GM10248 (cell line): Measurements from ENCODE around the gene WNT6.
A peak's percentile ranks its signal among the peaks of the same experiment; 100 is the strongest.

ENCODE experiments used
- CTCF ChIA-PET: fragments of 300-600 bp; sonication (Branson Sonifier 250); formaldehyde crosslinking; extraction: SDS; loops from one replicate; lab custom pipeline; 2021; ENCODE audit warnings: antibody characterized with exemption; lab: Yijun Ruan, JAX
- POLR2A ChIA-PET: fragments of 350-650 bp; sonication (Branson Sonifier 250); formaldehyde crosslinking; extraction: SDS; loops from one replicate; lab custom pipeline; 2020; ENCODE audit warnings: antibody characterized with exemption; lab: Yijun Ruan, JAX
- DNase-seq: peaks from one replicate; pipeline ENCODE4 v3.0.0; 2012; ENCODE audit errors: extremely low spot score
- TF ChIP-seq, protein P1 (sequence below): IDR thresholded peaks from 2 replicates; pipeline ENCODE4 v1.5.1; 2012; ENCODE audit warnings: mild to moderate bottlenecking, low read depth; ENCODE audit errors: extremely low read depth, missing control alignments, control extremely low read depth

WNT6 gene

DNA sequence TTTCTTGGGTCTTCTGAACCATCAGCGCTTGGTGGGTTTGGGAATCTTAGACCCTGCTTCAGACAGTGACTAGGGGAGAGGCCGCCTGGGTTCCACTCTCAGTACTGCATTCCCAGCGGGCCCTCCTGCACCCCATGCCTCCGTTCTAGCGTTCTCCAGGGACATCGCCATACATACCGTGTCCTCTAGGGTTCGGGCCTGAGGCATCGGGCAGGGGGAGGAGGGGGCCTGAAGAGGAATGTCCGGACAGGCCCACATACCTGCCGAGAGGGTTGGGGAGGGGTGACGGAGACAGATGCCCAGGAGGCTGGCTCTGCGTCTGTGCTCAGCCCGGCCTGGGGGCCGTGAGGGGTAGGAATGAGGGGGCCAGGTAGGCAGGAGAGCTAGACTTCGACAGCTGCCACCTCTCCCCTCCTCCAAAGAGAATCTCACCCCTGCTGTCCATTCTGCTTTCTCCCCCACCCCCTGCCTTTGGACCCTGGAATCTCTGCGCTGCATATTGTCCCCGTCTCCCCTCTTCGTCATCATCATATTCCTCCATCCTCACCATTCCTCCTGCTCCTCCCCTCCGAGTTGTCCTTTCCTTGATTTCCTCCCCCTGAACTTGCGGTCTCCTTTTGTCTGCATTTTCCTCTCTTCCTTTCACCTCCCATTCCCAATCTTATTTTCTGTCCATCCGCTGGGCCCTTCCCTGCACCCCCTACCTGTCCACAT is 13.2 kb downstream of the WNT6 start:
- CTCF ChIA-PET = interaction anchor here (0.7 to 23.0 kb wide), 5 partner anchors 9 to 26 kb away, joined by 3 to 916 read pairs (median 4); no protein-coding TSS in a partner anchor
- POLR2A ChIA-PET = no interaction called here
- TF ChIP-seq, protein P1, sequence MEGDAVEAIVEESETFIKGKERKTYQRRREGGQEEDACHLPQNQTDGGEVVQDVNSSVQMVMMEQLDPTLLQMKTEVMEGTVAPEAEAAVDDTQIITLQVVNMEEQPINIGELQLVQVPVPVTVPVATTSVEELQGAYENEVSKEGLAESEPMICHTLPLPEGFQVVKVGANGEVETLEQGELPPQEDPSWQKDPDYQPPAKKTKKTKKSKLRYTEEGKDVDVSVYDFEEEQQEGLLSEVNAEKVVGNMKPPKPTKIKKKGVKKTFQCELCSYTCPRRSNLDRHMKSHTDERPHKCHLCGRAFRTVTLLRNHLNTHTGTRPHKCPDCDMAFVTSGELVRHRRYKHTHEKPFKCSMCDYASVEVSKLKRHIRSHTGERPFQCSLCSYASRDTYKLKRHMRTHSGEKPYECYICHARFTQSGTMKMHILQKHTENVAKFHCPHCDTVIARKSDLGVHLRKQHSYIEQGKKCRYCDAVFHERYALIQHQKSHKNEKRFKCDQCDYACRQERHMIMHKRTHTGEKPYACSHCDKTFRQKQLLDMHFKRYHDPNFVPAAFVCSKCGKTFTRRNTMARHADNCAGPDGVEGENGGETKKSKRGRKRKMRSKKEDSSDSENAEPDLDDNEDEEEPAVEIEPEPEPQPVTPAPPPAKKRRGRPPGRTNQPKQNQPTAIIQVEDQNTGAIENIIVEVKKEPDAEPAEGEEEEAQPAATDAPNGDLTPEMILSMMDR = no peak
- no peak for DNase-seq

DNA sequence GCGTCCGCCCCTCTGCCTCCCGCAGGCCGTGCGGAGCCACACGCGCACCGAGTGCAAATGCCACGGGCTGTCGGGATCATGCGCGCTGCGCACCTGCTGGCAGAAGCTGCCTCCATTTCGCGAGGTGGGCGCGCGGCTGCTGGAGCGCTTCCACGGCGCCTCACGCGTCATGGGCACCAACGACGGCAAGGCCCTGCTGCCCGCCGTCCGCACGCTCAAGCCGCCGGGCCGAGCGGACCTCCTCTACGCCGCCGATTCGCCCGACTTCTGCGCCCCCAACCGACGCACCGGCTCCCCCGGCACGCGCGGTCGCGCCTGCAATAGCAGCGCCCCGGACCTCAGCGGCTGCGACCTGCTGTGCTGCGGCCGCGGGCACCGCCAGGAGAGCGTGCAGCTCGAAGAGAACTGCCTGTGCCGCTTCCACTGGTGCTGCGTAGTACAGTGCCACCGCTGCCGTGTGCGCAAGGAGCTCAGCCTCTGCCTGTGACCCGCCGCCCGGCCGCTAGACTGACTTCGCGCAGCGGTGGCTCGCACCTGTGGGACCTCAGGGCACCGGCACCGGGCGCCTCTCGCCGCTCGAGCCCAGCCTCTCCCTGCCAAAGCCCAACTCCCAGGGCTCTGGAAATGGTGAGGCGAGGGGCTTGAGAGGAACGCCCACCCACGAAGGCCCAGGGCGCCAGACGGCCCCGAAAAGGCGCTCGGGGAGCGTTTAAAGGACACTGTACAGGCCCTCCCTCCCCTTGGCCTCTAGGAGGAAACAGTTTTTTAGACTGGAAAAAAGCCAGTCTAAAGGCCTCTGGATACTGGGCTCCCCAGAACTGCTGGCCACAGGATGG is 14.0 kb downstream of the WNT6 start:
- ChIA-PET CTCF (interaction anchor here (0.7 to 23.0 kb wide), 4 partner anchors 11 to 25 kb away, joined by 3 to 916 read pairs (median 70); no protein-coding TSS in a partner anchor), POLR2A (no interaction called here)
- TF ChIP-seq, protein P1 = no peak
- DNase-seq = no peak

DNA sequence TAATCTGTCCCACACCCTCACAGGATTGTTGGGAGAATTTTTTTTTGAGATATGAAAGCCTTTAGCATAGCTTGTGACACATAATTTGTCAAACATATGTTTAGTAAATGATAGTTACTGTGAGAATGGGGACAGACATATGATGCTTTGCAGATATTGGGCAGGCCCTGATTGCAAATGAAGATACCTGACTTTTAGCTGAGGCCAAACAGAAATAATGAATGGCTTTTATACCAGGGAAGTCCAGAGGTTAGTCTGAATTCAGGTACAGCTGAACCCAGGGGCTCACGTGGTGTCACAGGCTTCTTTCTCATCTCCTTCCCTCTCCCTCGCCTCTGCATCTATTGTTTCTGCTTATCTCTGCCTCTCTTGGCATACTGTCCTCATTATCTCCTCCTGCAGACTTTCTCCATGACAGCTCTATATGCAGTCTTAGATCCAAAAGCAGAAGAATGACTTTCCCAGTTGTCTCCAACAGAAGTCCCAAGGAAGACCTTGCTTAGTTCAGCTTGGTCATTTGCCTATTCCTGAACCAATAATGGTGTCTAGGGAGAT is 16.2 kb downstream of the WNT6 start:
- POLR2A ChIA-PET = interaction anchor here (0.7 to 2.3 kb wide), 2 partner anchors 21 to 22 kb away, joined by 3 to 11 read pairs; no protein-coding TSS in a partner anchor
- TF ChIP-seq, protein P1 = no peak
- DNase-seq = no peak
- CTCF ChIA-PET = interaction anchor here (0.6 to 23.0 kb wide), 38 partner anchors 11 to 304 kb away, joined by 3 to 916 read pairs (median 6); partner anchors contain the start of genes CDK5R2 and WNT6

DNA sequence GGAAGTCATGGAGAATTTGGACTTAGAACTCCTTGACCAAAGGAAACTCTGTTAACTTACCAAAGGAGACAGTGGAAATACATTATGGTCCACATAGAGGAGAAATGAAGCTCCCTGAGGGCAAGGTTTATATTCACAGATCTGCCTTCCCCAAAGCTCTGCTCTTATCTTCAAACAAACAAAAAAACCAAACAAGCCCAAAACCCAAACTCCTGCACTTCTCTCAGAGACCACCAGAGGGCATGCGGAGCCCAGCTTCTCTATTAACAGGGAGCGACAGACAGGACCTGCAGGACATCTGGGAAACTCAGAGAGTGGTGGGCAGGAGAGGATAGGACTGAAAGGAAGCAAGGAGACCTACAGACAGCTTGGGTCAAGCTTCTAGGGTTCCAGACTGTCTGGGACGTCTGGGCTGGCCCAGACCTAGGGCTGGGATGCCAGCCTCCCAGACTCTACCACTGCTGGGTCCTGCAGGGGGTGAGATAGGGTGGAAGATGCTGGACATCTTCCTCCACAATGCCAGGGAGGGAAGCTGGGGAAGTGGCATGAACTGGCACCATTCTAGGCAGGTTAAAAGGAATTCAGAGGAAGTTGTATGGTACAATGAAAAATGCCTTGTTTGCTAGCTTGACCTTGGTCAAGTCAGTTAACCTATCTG is 17.1 kb downstream of the WNT6 start:
- CTCF ChIA-PET = interaction anchor here (0.6 to 23.0 kb wide), 48 partner anchors 8 to 423 kb away, joined by 3 to 916 read pairs (median 4); partner anchors contain the start of genes CDK5R2 and WNT6
- peak; percentile 69 for DNase-seq
- TF ChIP-seq, protein P1 = peak; percentile 95
- POLR2A ChIA-PET = interaction anchor here (0.7 to 2.3 kb wide), 2 partner anchors 20 to 21 kb away, joined by 3 to 11 read pairs; no protein-coding TSS in a partner anchor

DNA sequence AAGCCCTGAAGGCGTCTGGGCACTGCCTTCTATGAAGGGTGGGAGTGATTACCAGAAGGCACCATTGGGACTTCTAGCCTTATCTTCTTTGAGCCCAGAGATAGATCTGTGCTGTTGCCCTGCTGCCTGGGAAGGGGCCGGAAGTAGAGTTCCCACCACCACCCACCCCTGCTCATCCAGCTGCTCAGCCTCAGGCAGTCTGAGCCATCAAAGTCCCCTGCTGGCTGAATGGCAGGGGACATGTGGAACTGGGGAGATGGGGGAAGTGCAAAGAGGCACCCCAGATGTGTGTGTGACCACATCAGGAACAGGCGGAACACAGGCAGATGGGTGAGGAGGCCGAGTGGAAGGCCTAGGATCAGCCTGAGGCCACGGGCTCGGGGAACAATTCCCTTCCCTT is 17.7 kb downstream of the WNT6 start:
- no peak for DNase-seq
- TF ChIP-seq, protein P1 = no peak
- ChIA-PET POLR2A (interaction anchor here (2.3 kb wide), 1 partner anchor 21 kb away, joined by 11 read pairs; no protein-coding TSS in a partner anchor), CTCF (interaction anchor here (0.6 to 23.0 kb wide), 33 partner anchors 8 to 298 kb away, joined by 3 to 916 read pairs (median 6); partner anchors contain the start of genes CDK5R2 and WNT6)
